GM18873 (cell line): ENCODE results near the gene SLC25A12.

Source experiments
- ATAC-seq: cut with Tn5 transposase; IDR thresholded peaks from one replicate; pipeline ENCODE4 v1.9.1; 2021; ENCODE audit warnings: mild to moderate bottlenecking, moderate library complexity, moderate number of reproducible peaks; ENCODE audit not compliant: unreplicated experiment, low FRiP score

The SLC25A12 gene

GRCh38 chr2:171889808-171890207 is 4.2 kb downstream of the SLC25A12 start:
- no peak for ATAC-seq

GRCh38 chr2:171889333-171889732 is 4.7 kb downstream of the SLC25A12 start:
- ATAC-seq, result no peak

- ATAC-seq, result no peak
Measured at GRCh38 chr2:171883275-171883893, 10.7 kb downstream of the SLC25A12 start.

- ATAC-seq, result no peak
Measured at GRCh38 chr2:171882089-171882769, 11.8 kb downstream of the SLC25A12 start.

GRCh38 chr2:171880774-171881173 is 13.3 kb downstream of the SLC25A12 start:
- ATAC-seq, result no peak

GRCh38 chr2:171879865-171880264 is 14.2 kb downstream of the SLC25A12 start:
- ATAC-seq, result no peak

GRCh38 chr2:171878481-171878993 is 15.5 kb downstream of the SLC25A12 start:
- ATAC-seq, result no peak

GRCh38 chr2:171874963-171875362 is 19.1 kb downstream of the SLC25A12 start:
- ATAC-seq, result no peak

- ATAC-seq, result no peak
Measured at GRCh38 chr2:171874517-171874916, 19.5 kb downstream of the SLC25A12 start.

GRCh38 chr2:171864357-171864985 is 29.6 kb downstream of the SLC25A12 start:
- ATAC-seq, result no peak

GRCh38 chr2:171862501-171862900 is 31.5 kb downstream of the SLC25A12 start:
- ATAC-seq, result no peak

- no peak for ATAC-seq
Measured at GRCh38 chr2:171858397-171858958, 35.6 kb downstream of the SLC25A12 start.

- ATAC-seq, result no peak
Measured at GRCh38 chr2:171855401-171855800, 38.6 kb downstream of the SLC25A12 start.

GRCh38 chr2:171852366-171852888 is 41.6 kb downstream of the SLC25A12 start:
- no peak for ATAC-seq

GRCh38 chr2:171847627-171848026 is 46.4 kb downstream of the SLC25A12 start:
- no peak for ATAC-seq

- no peak for ATAC-seq
Measured at GRCh38 chr2:171846894-171847293, 47.1 kb downstream of the SLC25A12 start.

- no peak for ATAC-seq
Measured at GRCh38 chr2:171841996-171842395, 52.0 kb downstream of the SLC25A12 start.

GRCh38 chr2:171837736-171838135 is 56.3 kb downstream of the SLC25A12 start:
- no peak for ATAC-seq

- no peak for ATAC-seq
Measured at GRCh38 chr2:171836146-171836910, 57.7 kb downstream of the SLC25A12 start.

GRCh38 chr2:171835386-171835785 is 58.7 kb downstream of the SLC25A12 start:
- no peak for ATAC-seq
